Endometrial microvascular endothelial cells (primary cell): Measurements from ENCODE around the gene OXCT2. TPM values are rescaled to one million over a fixed set of nuclear protein-coding genes. Genes with fewer than 3 reads are reported as not detected.

ENCODE experiments used
- in situ Hi-C: cut with HindIII; loops from 2 replicates; pipeline ENCODE4 v1.10.0; 2017; ENCODE audit warnings: low sequenced_read_pairs, low pct_unique_long_range_greater_than_20kb; ENCODE audit errors: inconsistent ontology term
- total RNA-seq: library from RNA; depleted of rRNA; stranded (reverse); fragments of >200 nt; gene quantifications from one replicate; pipeline ENCODE4 v1.2.3, GENCODE V29; 2015; ENCODE audit errors: inconsistent ontology term

The OXCT2 gene
- total RNA-seq, 1 donor from 2014 or later: 5.7 TPM

DNA sequence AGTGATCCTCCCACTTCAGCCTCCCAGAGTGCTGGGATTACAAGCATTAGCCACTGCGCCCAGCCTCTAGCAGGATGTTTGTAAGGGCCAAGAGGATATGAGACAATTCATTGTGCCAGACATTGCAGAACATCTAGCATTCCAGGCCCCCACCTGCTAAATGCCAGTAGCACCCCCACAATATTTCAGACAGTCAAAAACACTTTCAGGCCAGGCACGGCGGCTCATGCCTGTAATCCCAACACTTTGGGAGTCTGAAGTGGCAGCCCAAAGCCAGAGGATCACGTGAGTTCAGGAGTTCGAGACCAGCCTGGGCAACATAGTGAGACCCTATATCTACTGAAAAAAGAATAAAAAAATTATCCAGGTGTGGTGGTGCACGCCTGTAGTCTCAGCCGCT is 19.6 kb downstream of the OXCT2 start:
- in situ Hi-C loops: no loop called here

GRCh38 chr1:39745016-39745670 is 26.0 kb downstream of the OXCT2 start:
- in situ Hi-C loops: loop anchor here (25.0 kb wide), 1 partner anchor 108 kb away; the partner anchor contains the start of gene HEYL

- in situ Hi-C loops: loop anchor here (25.0 kb wide), 1 partner anchor 101 kb away; the partner anchor contains the start of gene HEYL
These were observed 32.4 kb downstream of the OXCT2 start, which contains the start of gene PPIE for GRCh38 chr1:39738622-39739366. PPIE (plus strand) TSS chr1:39738882; CDS start chr1:39738901, 19 bp downstream.

GRCh38 chr1:39737546-39738169 is 33.5 kb downstream of the OXCT2 start:
- in situ Hi-C loops: loop anchor here (25.0 kb wide), 1 partner anchor 100 kb away; the partner anchor contains the start of gene HEYL

DNA sequence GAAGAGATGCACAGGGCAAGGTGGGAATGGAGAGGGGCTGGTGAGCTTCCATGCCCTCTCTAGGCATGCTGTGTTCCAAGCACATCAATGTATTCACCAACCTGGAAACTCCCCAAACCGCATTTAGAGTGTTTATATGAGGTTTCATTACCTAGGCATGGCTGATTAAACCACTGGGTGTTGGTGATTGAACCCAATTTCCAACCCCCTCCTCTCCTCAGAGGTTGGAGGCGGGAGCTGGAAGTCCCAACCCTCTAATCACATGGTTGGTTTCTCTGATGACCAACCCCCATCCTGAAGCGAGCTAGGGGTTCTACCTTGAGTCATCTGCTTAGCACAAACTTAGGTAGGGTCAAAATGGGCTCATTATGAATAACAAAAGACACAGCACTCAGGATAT is 35.4 kb downstream of the OXCT2 start:
- in situ Hi-C loops: loop anchor here (25.0 kb wide), 1 partner anchor 98 kb away; the partner anchor contains the start of gene HEYL

DNA sequence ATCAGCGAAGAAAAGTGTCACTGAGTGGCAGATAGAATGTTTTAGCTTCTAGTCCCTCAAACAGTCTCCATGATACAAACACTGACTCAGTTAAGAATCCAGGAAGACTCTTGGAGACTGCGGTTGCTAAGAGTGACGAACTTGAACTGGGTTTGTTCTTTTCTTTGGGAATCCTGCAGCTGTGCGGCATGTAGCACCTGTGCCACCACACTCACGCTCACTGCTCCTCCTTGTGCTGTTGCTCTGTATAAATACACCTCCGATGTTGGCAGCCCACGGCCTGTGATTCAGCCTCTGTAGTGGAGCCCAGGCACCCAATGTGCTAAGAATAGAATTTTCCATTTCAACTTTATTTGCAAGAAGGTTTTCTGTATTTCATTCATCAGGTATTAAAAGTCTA is 38.0 kb downstream of the OXCT2 start:
- in situ Hi-C loops: loop anchor here (25.0 kb wide), 1 partner anchor 96 kb away; the partner anchor contains the start of gene HEYL

DNA sequence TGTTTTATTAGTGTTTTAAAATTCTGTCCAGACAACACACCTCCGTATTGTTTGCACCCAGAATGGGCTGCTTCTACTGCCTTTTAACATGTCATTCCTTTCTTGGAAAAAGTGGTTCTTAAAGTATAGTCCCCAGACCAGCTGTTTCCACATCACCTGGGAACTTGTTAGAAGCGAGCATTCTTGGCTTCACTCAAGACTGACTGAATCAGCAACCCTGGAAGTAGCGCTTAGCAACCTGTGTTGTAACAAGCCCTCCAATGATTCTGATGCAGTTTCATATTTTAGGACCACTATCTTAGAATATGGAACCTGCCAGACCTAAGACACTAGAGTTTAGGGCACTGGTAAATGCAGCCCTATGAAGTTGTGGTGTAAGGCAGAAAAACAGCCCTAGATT is 38.4 kb downstream of the OXCT2 start:
- in situ Hi-C loops: loop anchor here (25.0 kb wide), 1 partner anchor 95 kb away; the partner anchor contains the start of gene HEYL

GRCh38 chr1:39729842-39730241 is 41.3 kb downstream of the OXCT2 start:
- in situ Hi-C loops: loop anchor here (25.0 kb wide), 1 partner anchor 93 kb away; the partner anchor contains the start of gene HEYL

- in situ Hi-C loops: loop anchor here (25.0 kb wide), 1 partner anchor 92 kb away; the partner anchor contains the start of gene HEYL
These were observed 42.1 kb downstream of the OXCT2 start for GRCh38 chr1:39729030-39729429.

DNA sequence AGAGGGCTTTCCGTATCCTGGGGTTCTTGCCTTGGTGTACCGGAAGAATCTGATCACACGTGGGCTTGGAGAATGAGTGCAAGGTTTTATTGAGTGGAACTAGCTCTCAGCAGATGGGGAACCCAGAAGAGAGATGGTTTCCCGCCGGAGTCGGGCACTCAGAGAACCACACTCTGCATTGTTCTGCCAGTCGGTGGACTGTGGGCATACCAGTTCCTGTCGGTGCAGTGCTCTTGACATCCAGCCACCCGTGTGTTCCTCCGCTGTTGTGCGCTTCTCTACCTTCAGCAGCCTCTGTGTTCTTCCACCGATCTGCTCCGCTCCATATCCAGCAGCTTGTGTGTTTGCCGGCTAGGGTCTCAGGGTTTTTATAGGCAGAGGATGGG is 43.2 kb downstream of the OXCT2 start:
- in situ Hi-C loops: loop anchor here (25.0 kb wide), 1 partner anchor 91 kb away; the partner anchor contains the start of gene HEYL

DNA sequence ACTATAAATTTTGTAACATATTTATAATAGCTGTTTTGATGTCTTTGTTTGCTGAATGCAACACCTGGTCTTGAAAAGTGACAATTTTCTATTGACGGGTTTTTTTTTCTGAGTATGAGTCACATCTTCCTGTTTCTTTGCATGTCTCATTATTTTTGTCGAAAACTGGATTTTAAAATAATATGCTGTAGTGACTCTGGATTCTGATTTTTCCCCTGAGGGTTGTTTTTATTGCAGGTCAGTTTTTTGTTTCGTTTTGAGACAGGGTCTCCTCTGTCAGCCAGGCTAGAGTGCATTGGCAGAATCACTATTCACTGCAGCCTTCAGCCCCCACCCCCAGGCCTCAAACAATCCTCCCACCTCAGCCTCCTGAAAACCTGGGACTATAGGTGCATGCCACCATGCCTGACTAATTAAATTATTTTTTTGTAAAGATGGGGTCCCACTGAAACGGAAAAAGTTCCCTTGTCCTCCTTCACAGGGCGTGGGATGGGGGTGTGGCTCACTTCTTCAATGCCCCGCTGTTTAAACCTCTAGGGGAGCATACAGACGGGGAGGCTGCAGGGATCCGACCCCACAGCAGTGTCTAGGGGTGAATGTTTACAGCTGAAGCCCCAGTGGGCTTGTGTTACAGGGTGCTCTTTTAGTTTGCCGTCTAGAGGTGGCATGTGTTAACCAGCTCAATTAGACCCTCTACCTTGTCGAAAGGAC is 43.8 kb downstream of the OXCT2 start:
- in situ Hi-C loops: loop anchor here (25.0 kb wide), 1 partner anchor 90 kb away; the partner anchor contains the start of gene HEYL

GRCh38 chr1:39726600-39726999 is 44.5 kb downstream of the OXCT2 start:
- in situ Hi-C loops: loop anchor here (25.0 kb wide), 1 partner anchor 89 kb away; the partner anchor contains the start of gene HEYL

DNA sequence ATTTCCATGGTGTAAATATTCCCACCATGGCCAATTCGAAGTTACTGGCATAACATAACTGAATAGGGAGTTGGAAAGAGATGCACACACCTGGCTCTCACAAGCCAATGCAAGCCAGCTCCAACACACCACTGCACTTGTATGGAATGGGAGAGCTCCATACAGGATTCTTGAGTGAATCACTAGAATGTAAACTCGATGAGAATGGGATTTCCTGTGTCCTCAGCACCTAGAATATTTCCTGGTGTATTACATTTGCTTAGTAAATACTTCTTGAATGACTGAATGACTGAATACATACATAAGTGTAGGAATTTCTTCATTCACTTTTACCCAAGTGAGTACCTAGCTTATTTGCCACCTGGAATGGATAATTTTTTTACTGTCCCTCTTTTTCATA is 48.7 kb downstream of the OXCT2 start:
- in situ Hi-C loops: no loop called here

GRCh38 chr1:39721664-39722063 is 49.5 kb downstream of the OXCT2 start:
- in situ Hi-C loops: no loop called here

DNA sequence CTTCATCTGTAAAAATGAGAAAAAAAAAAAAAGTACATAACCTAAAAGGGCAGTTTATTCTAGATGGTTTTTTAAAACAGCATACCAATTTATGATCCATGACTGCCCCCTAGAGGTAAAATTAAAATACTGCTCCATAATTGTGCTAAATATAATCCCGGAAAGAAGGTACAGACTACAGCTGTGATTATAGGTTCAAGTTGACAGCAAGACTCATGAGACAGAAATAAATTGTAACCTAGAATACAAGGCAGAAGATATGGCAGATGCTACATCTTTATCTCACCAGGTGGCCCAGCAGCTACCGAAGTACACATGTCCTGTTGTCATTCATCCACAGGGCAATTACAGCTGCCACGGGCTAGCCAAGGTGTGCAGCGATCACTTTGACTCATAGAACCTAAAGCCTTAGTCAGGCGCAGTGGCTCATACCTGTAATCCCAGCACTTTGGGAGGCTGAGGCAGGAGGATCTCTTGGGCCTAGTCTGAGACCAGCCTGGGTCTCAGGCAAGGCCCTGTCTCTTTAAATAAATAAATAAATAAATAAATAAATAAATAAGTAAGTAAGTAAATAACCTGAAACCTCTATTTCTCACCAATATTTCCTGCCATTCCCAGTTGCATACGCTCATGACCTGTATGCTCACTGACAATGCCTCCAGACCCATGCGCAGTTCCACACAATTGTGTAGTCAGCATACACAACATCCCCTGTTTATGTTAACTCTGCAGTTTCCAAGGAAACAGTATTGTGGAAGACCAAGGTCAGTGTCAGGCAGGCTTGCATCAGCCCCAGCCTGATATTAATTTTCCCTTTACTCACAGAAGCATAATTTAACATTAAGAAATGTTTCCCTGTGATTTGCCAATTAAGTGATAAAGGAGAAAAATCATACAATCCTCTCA is 50.8 kb downstream of the OXCT2 start:
- in situ Hi-C loops: no loop called here
